ENCODE data around the gene SLC25A26. TPM values are rescaled to one million over a fixed set of nuclear protein-coding genes. Genes with fewer than 3 reads are reported as not detected.

SLC25A26 gene
- total RNA-seq, 1 donor from 2014 or later = 13.1 TPM

DNA sequence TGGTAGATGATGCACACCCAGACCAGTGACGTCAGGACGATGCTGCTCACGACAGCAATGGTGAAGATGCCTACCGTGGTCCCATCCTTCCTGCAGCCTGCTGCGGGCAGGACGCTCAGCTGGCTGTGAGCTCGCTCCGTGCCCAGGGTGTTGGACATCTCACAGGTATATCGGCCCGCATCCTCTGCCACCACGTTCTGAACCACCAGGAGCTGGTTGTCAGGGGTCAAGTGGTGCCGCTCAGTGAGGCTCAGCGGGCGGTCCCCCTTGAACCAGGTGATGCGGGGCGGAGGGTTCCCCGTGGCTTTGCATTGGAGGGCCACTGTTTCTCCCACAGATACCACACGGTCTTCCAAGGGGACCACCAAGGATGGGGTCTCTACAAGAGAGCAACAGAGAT is 162.2 kb downstream of the SLC25A26 start:
- H3K4me3 Mint-ChIP-seq (ENCODE audit: unreplicated experiment) = no peak overlapping the region

DNA sequence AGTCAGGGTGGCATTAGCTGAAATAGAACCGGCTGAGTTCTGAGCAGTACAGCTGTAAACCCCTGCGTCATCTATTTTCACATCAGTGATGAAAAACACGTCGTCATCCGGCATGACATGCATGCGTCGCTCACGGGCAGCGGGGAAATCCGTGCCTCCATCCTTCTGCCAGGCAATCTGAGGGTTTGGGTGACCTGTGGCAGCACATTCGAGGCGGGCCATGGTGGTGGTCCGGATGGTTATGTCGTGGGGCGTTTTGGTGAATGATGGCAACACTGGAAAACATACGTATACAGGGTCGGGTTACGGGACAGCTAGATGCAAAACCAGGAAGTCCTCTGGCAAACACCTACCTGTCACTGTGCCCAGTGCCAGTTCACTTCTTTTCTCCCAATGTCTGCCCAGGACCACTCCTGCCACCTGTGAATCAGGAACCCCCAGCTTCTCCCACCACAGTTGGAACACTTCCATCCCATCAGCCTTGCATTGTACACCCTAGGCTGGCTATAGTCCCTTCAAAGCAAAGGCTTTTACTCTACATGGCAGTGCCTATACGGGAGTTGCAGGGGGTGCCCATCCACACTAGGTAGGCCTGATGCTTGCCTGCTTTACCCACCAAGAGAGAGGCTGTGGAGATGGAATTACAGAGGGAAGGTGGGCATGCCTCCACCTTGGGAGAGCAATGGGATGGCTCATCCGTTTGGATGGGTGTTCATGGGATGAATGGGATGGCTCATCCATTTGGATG is 163.4 kb downstream of the SLC25A26 start:
- Mint-ChIP-seq H3K36me3 (ENCODE audit: low read depth) (peaks cover 66% of the 10 kb centered on the region), H3K4me1 (ENCODE audit: low read depth) (peaks cover 20% of the 10 kb centered on the region), H3K27ac (ENCODE audit: unreplicated experiment) (no peak overlapping the region), H3K27me3 (ENCODE audit: low read depth) (no peaks in the 10 kb centered on the region), H3K4me3 (ENCODE audit: unreplicated experiment) (no peak overlapping the region), H3K9me3 (ENCODE audit: low read depth) (no peaks in the 10 kb centered on the region)
- DNase-seq (ENCODE audit: low spot score) = no peak
- TF ChIP-seq, protein P1, sequence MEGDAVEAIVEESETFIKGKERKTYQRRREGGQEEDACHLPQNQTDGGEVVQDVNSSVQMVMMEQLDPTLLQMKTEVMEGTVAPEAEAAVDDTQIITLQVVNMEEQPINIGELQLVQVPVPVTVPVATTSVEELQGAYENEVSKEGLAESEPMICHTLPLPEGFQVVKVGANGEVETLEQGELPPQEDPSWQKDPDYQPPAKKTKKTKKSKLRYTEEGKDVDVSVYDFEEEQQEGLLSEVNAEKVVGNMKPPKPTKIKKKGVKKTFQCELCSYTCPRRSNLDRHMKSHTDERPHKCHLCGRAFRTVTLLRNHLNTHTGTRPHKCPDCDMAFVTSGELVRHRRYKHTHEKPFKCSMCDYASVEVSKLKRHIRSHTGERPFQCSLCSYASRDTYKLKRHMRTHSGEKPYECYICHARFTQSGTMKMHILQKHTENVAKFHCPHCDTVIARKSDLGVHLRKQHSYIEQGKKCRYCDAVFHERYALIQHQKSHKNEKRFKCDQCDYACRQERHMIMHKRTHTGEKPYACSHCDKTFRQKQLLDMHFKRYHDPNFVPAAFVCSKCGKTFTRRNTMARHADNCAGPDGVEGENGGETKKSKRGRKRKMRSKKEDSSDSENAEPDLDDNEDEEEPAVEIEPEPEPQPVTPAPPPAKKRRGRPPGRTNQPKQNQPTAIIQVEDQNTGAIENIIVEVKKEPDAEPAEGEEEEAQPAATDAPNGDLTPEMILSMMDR (IDR thresholded peaks at IDR 0.05) = no peak

More for the DNA sequence above, 162.2 kb downstream of the SLC25A26 start:
- TF ChIP-seq, protein P1 (IDR thresholded peaks at IDR 0.05) = no peak
- peaks cover 18% of the 10 kb centered on the region for H3K4me1 Mint-ChIP-seq (ENCODE audit: low read depth)
- no peak overlapping the region for H3K27ac Mint-ChIP-seq (ENCODE audit: unreplicated experiment)
- DNase-seq (ENCODE audit: low spot score) = no peak
- no peaks in the 10 kb centered on the region for H3K27me3 Mint-ChIP-seq (ENCODE audit: low read depth)
- peaks cover 64% of the 10 kb centered on the region for H3K36me3 Mint-ChIP-seq (ENCODE audit: low read depth)
- no peaks in the 10 kb centered on the region for H3K9me3 Mint-ChIP-seq (ENCODE audit: low read depth)

DNA sequence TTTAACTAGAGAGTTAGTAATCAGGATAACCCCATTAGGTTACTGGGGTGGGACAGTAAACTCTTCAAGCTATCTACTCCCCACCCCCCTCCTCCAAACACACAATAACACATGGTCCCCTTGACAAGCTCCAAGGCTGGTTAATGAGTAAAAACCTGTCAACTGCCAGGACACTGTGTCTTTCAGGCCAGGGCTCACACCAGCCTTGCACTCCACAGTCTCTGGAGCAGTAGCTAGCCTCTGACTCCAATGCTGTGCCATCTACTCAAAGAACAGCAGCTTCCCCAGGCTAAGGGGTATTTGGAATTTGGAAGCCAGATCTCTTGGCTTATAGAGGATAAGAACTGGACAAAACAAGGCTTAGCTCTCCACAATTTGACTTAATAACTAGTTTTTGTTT is 164.3 kb downstream of the SLC25A26 start:
- Mint-ChIP-seq H3K4me1 (ENCODE audit: low read depth) (peaks cover 20% of the 10 kb centered on the region), H3K36me3 (ENCODE audit: low read depth) (peaks cover 60% of the 10 kb centered on the region), H3K9me3 (ENCODE audit: low read depth) (no peaks in the 10 kb centered on the region), H3K27ac (ENCODE audit: unreplicated experiment) (no peak overlapping the region), H3K27me3 (ENCODE audit: low read depth) (no peaks in the 10 kb centered on the region), H3K4me3 (ENCODE audit: unreplicated experiment) (no peak overlapping the region)
- TF ChIP-seq, protein P1 (IDR thresholded peaks at IDR 0.05) = no peak
- DNase-seq (ENCODE audit: low spot score) = no peak

DNA sequence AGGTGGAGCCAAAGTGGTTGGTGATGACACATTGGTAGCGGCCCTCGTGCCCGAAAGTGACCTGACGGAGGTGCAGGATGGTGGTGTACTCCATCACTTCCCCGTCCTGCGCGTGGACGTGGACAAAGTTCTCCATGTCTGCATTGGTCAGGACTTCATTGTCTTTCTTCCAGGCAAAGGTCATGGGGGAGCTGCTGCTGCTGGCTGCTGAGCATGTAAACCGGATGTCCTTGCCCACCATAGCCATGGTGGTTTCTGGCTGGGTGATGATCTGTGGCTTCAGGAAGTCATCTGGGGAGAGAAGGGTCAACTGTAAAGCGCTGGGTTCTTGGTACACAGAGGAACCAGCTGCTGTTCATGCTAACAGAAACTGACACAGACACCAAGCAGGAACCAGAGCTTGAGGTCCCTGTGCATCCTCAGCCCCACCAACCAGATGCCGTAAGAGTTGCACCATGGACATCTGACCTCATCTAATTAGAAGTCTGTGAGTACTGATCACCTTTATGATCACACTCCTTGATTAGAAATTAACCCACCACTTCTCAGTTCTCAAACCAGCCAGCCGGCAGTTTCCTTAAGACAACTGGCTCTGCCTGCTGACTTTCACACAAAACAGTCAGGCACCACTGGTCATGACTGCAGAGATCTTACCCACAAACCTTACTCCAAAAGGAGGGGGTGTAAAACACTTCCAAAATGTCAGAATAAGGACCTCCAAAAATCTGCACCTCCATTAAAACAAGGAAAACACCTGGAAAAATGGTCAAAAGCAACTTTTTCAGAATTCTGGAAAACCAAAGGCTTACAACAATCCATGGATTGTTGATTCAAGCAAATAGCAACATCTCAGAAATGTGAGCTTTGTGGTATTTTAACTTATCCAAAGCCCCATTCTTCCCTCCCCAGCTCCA is 165.5 kb downstream of the SLC25A26 start:
- no peaks in the 10 kb centered on the region for H3K9me3 Mint-ChIP-seq (ENCODE audit: low read depth)
- H3K27ac Mint-ChIP-seq (ENCODE audit: unreplicated experiment) = peak overlapping the region; percentile 3
- no peak for DNase-seq (ENCODE audit: low spot score)
- H3K27me3 Mint-ChIP-seq (ENCODE audit: low read depth) = no peaks in the 10 kb centered on the region
- peaks cover 56% of the 10 kb centered on the region for H3K36me3 Mint-ChIP-seq (ENCODE audit: low read depth)
- H3K4me1 Mint-ChIP-seq (ENCODE audit: low read depth) = peaks cover 20% of the 10 kb centered on the region
- TF ChIP-seq, protein P1 (IDR thresholded peaks at IDR 0.05) = no peak
- H3K4me3 Mint-ChIP-seq (ENCODE audit: unreplicated experiment) = no peak overlapping the region

DNA sequence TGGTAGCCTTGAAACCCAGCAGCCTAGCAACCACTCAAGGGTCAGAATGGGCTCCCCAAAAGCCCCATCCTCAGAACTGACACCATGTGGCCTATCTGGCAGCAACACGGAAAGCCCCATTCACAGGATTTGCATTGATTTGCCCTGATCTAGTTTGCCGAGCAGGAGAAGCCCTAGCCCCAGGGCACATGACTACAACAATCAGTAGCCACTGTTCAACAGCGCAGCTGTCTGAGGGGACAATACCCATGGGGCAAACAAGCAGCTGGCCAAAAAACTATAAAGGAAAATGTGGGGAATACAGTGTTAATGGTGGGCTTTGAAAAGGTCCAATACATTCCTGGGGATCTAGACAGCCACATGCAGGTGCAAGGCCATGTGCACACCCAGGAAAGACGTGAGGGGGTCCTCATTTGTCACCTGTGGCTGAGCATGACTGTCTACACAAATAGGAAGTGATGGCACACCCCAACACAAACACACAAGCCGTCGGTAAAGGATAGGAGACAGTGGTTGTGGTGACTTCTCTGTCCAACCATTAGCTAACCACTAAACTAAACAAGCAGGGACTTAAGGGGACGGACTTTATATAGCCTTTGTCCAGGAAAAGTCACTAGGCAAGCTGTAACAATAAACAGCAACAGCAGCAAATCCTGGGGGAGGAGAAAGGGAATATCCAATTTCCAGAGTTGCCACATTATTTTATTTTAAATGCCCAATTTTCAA is 166.3 kb downstream of the SLC25A26 start:
- H3K4me3 Mint-ChIP-seq (ENCODE audit: unreplicated experiment) = no peak overlapping the region
- H3K27ac Mint-ChIP-seq (ENCODE audit: unreplicated experiment) = peak overlapping the region; percentile 22
- peaks cover 25% of the 10 kb centered on the region for H3K4me1 Mint-ChIP-seq (ENCODE audit: low read depth)
- TF ChIP-seq, protein P1 (IDR thresholded peaks at IDR 0.05) = no peak
- H3K36me3 Mint-ChIP-seq (ENCODE audit: low read depth) = peaks cover 57% of the 10 kb centered on the region
- no peak for DNase-seq (ENCODE audit: low spot score)
- H3K27me3 Mint-ChIP-seq (ENCODE audit: low read depth) = no peaks in the 10 kb centered on the region
- no peaks in the 10 kb centered on the region for H3K9me3 Mint-ChIP-seq (ENCODE audit: low read depth)
